ENCODE results near the gene ROGDI.

- TF ChIP-seq EZH2 (optimal IDR thresholded peaks at IDR 0.05; ENCODE audit: low read depth, low read length) (no peak), CTCF (IDR thresholded peaks at IDR 0.05; ENCODE audit: low read length) (no peak), EZH2phosphoT487 (IDR thresholded peaks at IDR 0.05; ENCODE audit: low read length) (no peak)
Observed at GRCh38 chr16:4803898-4804762, 1.7 kb upstream of the ROGDI start.

All from MM.1S (cell line).